Glutamatergic neuron (in vitro differentiated cells): ENCODE data around the gene SCN3B. TPM values are rescaled to one million over a fixed set of nuclear protein-coding genes. Genes with fewer than 3 reads are reported as not detected.

Experiments used
- DNase-seq: peaks from one replicate; pipeline ENCODE4 v3.0.0; 2022
- H3K27ac Mint-ChIP-seq: one replicate; pipeline ENCODE4 v1.8.0; 2020; ENCODE audit warnings: mild to moderate bottlenecking, mixed read lengths, inconsistent platforms; ENCODE audit not compliant: unreplicated experiment
- H3K27me3 Mint-ChIP-seq: one replicate; pipeline ENCODE4 v1.8.0; 2020; ENCODE audit warnings: mild to moderate bottlenecking, moderate library complexity, mixed read lengths, inconsistent platforms; ENCODE audit not compliant: unreplicated experiment
- H3K36me3 Mint-ChIP-seq: one replicate; pipeline ENCODE4 v1.8.0; 2020; ENCODE audit warnings: mild to moderate bottlenecking, mixed read lengths, inconsistent platforms; ENCODE audit not compliant: unreplicated experiment
- H3K4me1 Mint-ChIP-seq: one replicate; pipeline ENCODE4 v1.8.0; 2020; ENCODE audit warnings: mild to moderate bottlenecking, low read depth, mixed read lengths, inconsistent platforms; ENCODE audit not compliant: unreplicated experiment
- H3K4me3 Mint-ChIP-seq: one replicate; pipeline ENCODE4 v1.8.0; 2020; ENCODE audit warnings: mild to moderate bottlenecking, mixed read lengths, inconsistent platforms; ENCODE audit not compliant: unreplicated experiment
- H3K9me3 Mint-ChIP-seq: one replicate; pipeline ENCODE4 v1.8.0; 2020; ENCODE audit warnings: mild to moderate bottlenecking, moderate library complexity, mixed read lengths, inconsistent platforms; ENCODE audit not compliant: unreplicated experiment
- CTCF ChIP-seq: fragments of 200-600 bp; sonication (generic); IDR thresholded peaks from one replicate; pipeline ENCODE4 v1.5.0; 2021; ENCODE audit not compliant: partially characterized antibody, unreplicated experiment
- total RNA-seq: library from RNA; stranded (reverse); fragmentation: NEBNext Ultra II Directional; extraction: Animal tissue kit (Norgen Biotek cat#: 25700); gene quantifications from one replicate; pipeline ENCODE4 v1.2.1, GENCODE V29; 2021; ENCODE audit not compliant: unreplicated experiment

The SCN3B gene
- total RNA-seq, 1 donor from 2014 or later, result 118 TPM

GRCh38 chr11:123696183-123696582, 41.8 kb upstream of the SCN3B start:
- Mint-ChIP-seq H3K4me1 (peaks cover 21% of the 10 kb centered on the region), H3K27ac (no peak overlapping the region), H3K4me3 (no peak overlapping the region), H3K9me3 (peaks cover 1% of the 10 kb centered on the region), H3K27me3 (peaks cover 2% of the 10 kb centered on the region), H3K36me3 (no peaks in the 10 kb centered on the region)
- peak; percentile 23 for TF ChIP-seq CTCF
- DNase-seq, result no peak

GRCh38 chr11:123695231-123695630, 40.8 kb upstream of the SCN3B start:
- Mint-ChIP-seq H3K36me3 (no peaks in the 10 kb centered on the region), H3K27ac (no peak overlapping the region), H3K27me3 (peaks cover 2% of the 10 kb centered on the region), H3K9me3 (no peaks in the 10 kb centered on the region), H3K4me3 (no peak overlapping the region), H3K4me1 (peaks cover 21% of the 10 kb centered on the region)
- no peak for DNase-seq
- TF ChIP-seq CTCF, result no peak

- TF ChIP-seq CTCF, result no peak
- Mint-ChIP-seq H3K27me3 (peaks cover 2% of the 10 kb centered on the region), H3K4me3 (no peak overlapping the region), H3K36me3 (no peaks in the 10 kb centered on the region), H3K27ac (no peak overlapping the region), H3K9me3 (no peaks in the 10 kb centered on the region), H3K4me1 (peaks cover 21% of the 10 kb centered on the region)
- no peak for DNase-seq
These were observed 40.1 kb upstream of the SCN3B start for GRCh38 chr11:123694551-123694950.

- H3K27me3 Mint-ChIP-seq, result no peaks in the 10 kb centered on the region
- no peak for TF ChIP-seq CTCF
- peaks cover 9% of the 10 kb centered on the region for H3K4me1 Mint-ChIP-seq
- no peaks in the 10 kb centered on the region for H3K9me3 Mint-ChIP-seq
- no peak overlapping the region for H3K27ac Mint-ChIP-seq
- no peaks in the 10 kb centered on the region for H3K36me3 Mint-ChIP-seq
- no peak overlapping the region for H3K4me3 Mint-ChIP-seq
- DNase-seq, result no peak
These were observed 38.5 kb upstream of the SCN3B start for GRCh38 chr11:123692961-123693360.

GRCh38 chr11:123690485-123690884, 36.1 kb upstream of the SCN3B start:
- H3K4me3 Mint-ChIP-seq, result no peak overlapping the region
- H3K27me3 Mint-ChIP-seq, result no peaks in the 10 kb centered on the region
- TF ChIP-seq CTCF, result no peak
- H3K4me1 Mint-ChIP-seq, result no peaks in the 10 kb centered on the region
- H3K27ac Mint-ChIP-seq, result no peak overlapping the region
- no peak for DNase-seq
- no peaks in the 10 kb centered on the region for H3K9me3 Mint-ChIP-seq
- H3K36me3 Mint-ChIP-seq, result no peaks in the 10 kb centered on the region
